ENCODE data around the gene NUFIP1. TPM values are rescaled to one million over a fixed set of nuclear protein-coding genes. Genes with fewer than 3 reads are reported as not detected.

NUFIP1 gene
- total RNA-seq: 3.3 and 3.5 TPM in 2 replicates
- polyA plus RNA-seq: 5.3 and 7.3 TPM in 2 replicates
- polyA plus RNA-seq (2012): 4.8 and 7.1 TPM in 2 replicates
- 1.4 and 1.5 TPM in 2 replicates for polyA minus RNA-seq (ENCODE audit: low replicate concordance)

- H3K27ac ChIP-seq (ENCODE audit: insufficient read depth, low read length): peak within 1 kb of the TSS; percentile 98
- no peaks in the 10 kb centered on the region for H3K9me3 ChIP-seq (ENCODE audit: control insufficient read depth, insufficient read depth, low read depth, low read length)
- no peaks in the 10 kb centered on the region for H3K27me3 ChIP-seq (ENCODE audit: control insufficient read depth, insufficient read depth, low read length)
- H3K4me3 ChIP-seq (replicated peaks in 1 of 4; ENCODE audit: control extremely low read depth in 1 of 4, insufficient read depth in 1 of 4, low read depth in 3 of 4, low read length in 4 of 4): peak within 1 kb of the TSS; percentile 95 to 99 (median 98)
- peak in 1 of 2 donors; percentile 13 for TF ChIP-seq CTCF (conservative IDR thresholded peaks at IDR 0.05 in 1 of 2, IDR thresholded peaks at IDR 0.05 in 1 of 2; ENCODE audit: low read depth in 1 of 2, low read length in 2 of 2)
- no peak for TF ChIP-seq EZH2 (IDR thresholded peaks at IDR 0.05; ENCODE audit: low read length, missing control alignments)
- peak within 1 kb of the TSS; percentile 97 for H3K4me2 ChIP-seq (ENCODE audit: extremely low read depth, insufficient read depth, low read length)
- H2AFZ ChIP-seq (ENCODE audit: low read length): peak within 1 kb of the TSS; percentile 88
- H3K9ac ChIP-seq (ENCODE audit: insufficient read depth, low read length): peak within 1 kb of the TSS; percentile 99
- H3K79me2 ChIP-seq (ENCODE audit: control insufficient read depth, insufficient read depth, low read length): peaks cover 61% of the 10 kb centered on the region
- no peaks in the 10 kb centered on the region for H3K36me3 ChIP-seq (ENCODE audit: control insufficient read depth, insufficient read depth, low read length)
- no peaks in the 10 kb centered on the region for H3K4me1 ChIP-seq (ENCODE audit: control insufficient read depth, extremely low read depth, insufficient read depth, low read length)
- H4K20me1 ChIP-seq (ENCODE audit: control insufficient read depth, extremely low read depth, insufficient read depth, low read length): no peaks in the 10 kb centered on the region
- DNase-seq (ENCODE audit: low read depth in 2 of 2): peak; percentile 95
These were observed at the start of gene NUFIP1, which contains the start of gene GPALPP1 for GRCh38 chr13:44989071-44989889. Gene NUFIP1 (minus strand): TSS chr13:44989471. CDS start chr13:44989436, 35 bp downstream. Gene GPALPP1 (plus strand): TSS chr13:44989538. CDS start chr13:44989655, 117 bp downstream.

GRCh38 chr13:45036206-45036605 is 46.9 kb upstream of the NUFIP1 start:
- DNase-seq (ENCODE audit: low read depth in 2 of 2): no peak
- Histone ChIP-seq H3K4me2 (ENCODE audit: extremely low read depth, insufficient read depth, low read length) (no peak overlapping the region), H3K27me3 (ENCODE audit: control insufficient read depth, insufficient read depth, low read length) (no peaks in the 10 kb centered on the region), H3K79me2 (ENCODE audit: control insufficient read depth, insufficient read depth, low read length) (no peaks in the 10 kb centered on the region), H3K27ac (ENCODE audit: insufficient read depth, low read length) (no peak overlapping the region), H3K4me1 (ENCODE audit: control insufficient read depth, extremely low read depth, insufficient read depth, low read length) (no peaks in the 10 kb centered on the region), H3K9ac (ENCODE audit: insufficient read depth, low read length) (no peak overlapping the region), H4K20me1 (ENCODE audit: control insufficient read depth, extremely low read depth, insufficient read depth, low read length) (no peaks in the 10 kb centered on the region), H3K36me3 (ENCODE audit: control insufficient read depth, insufficient read depth, low read length) (no peaks in the 10 kb centered on the region), H2AFZ (ENCODE audit: low read length) (no peak overlapping the region), H3K9me3 (ENCODE audit: control insufficient read depth, insufficient read depth, low read depth, low read length) (no peaks in the 10 kb centered on the region), H3K4me3 (replicated peaks in 1 of 4; ENCODE audit: control extremely low read depth in 1 of 4, insufficient read depth in 1 of 4, low read depth in 3 of 4, low read length in 4 of 4) (no peak overlapping the region)
- no peak for TF ChIP-seq EZH2 (IDR thresholded peaks at IDR 0.05; ENCODE audit: low read length, missing control alignments)

- H3K79me2 ChIP-seq (ENCODE audit: control insufficient read depth, insufficient read depth, low read length): no peaks in the 10 kb centered on the region
These were observed 45.1 kb upstream of the NUFIP1 start for GRCh38 chr13:45034342-45034741.

More at GRCh38 chr13:45034342-45034741, 45.1 kb upstream of the NUFIP1 start:
- Histone ChIP-seq H3K4me1 (ENCODE audit: control insufficient read depth, extremely low read depth, insufficient read depth, low read length) (no peaks in the 10 kb centered on the region), H3K4me2 (ENCODE audit: extremely low read depth, insufficient read depth, low read length) (no peak overlapping the region), H3K9ac (ENCODE audit: insufficient read depth, low read length) (no peak overlapping the region), H3K27ac (ENCODE audit: insufficient read depth, low read length) (no peak overlapping the region), H4K20me1 (ENCODE audit: control insufficient read depth, extremely low read depth, insufficient read depth, low read length) (no peaks in the 10 kb centered on the region), H3K9me3 (ENCODE audit: control insufficient read depth, insufficient read depth, low read depth, low read length) (no peaks in the 10 kb centered on the region), H2AFZ (ENCODE audit: low read length) (no peak overlapping the region), H3K36me3 (ENCODE audit: control insufficient read depth, insufficient read depth, low read length) (no peaks in the 10 kb centered on the region), H3K4me3 (replicated peaks in 1 of 4; ENCODE audit: control extremely low read depth in 1 of 4, insufficient read depth in 1 of 4, low read depth in 3 of 4, low read length in 4 of 4) (no peak overlapping the region), H3K27me3 (ENCODE audit: control insufficient read depth, insufficient read depth, low read length) (no peaks in the 10 kb centered on the region)
- no peak for TF ChIP-seq EZH2 (IDR thresholded peaks at IDR 0.05; ENCODE audit: low read length, missing control alignments)
- no peak for TF ChIP-seq CTCF (conservative IDR thresholded peaks at IDR 0.05 in 1 of 2, IDR thresholded peaks at IDR 0.05 in 1 of 2; ENCODE audit: low read depth in 1 of 2, low read length in 2 of 2)
- no peak for DNase-seq (ENCODE audit: low read depth in 2 of 2)

Measured in fibroblast of lung (primary cell).